PC-9 (cell line): ENCODE data around the gene TMEM255A. TPM values are rescaled to one million over a fixed set of nuclear protein-coding genes. Genes with fewer than 3 reads are reported as not detected.

ENCODE experiments used
- BruUV-seq: library from RNA; stranded (reverse); fragments of 400-500 nt; replicated peaks from 2 replicates; lab custom pipeline; 2021; lab: Mats Ljungman, UMichigan
- CTCF ChIA-PET: fragments of 300-600 bp; sonication (Branson Sonifier 250); formaldehyde crosslinking; loops from one replicate; lab custom pipeline; 2022; ENCODE audit warnings: antibody characterized with exemption; lab: Charles Lee
- POLR2A ChIA-PET: fragments of 300-600 bp; sonication (Branson Sonifier 250); formaldehyde crosslinking; loops from one replicate; lab custom pipeline; 2022; ENCODE audit warnings: antibody characterized with exemption; ENCODE audit not compliant: unreplicated experiment; lab: Charles Lee
- DNase-seq, 2 experiments: peaks; one replicate each; pipeline versions ENCODE4 v3.0.0 to v3.0.0-alpha.2; 2015 to 2022; ENCODE audit warnings: mixed read lengths in 1 of 2
- H2AFZ ChIP-seq: fragments of 200-600 bp; sonication (generic); 2 replicates; pipeline ENCODE4 v1.8.1; 2017; ENCODE audit warnings: antibody characterized with exemption
- H3F3A ChIP-seq: fragments of 200-600 bp; sonication (generic); 2 replicates; pipeline ENCODE4 v1.8.1; 2017; ENCODE audit warnings: antibody characterized with exemption, mild to moderate bottlenecking, low read depth; ENCODE audit not compliant: insufficient read depth
- H3K27ac ChIP-seq: fragments of 200-600 bp; sonication (generic); 2 replicates; pipeline ENCODE4 v1.6.1; 2016; ENCODE audit warnings: mixed run types
- H3K27me3 ChIP-seq: fragments of 200-600 bp; sonication (generic); 2 replicates; pipeline ENCODE4 v1.6.1; 2016; ENCODE audit warnings: low read depth, mixed run types; ENCODE audit not compliant: insufficient read depth
- H3K36me3 ChIP-seq: fragments of 200-600 bp; sonication (generic); 2 replicates; pipeline ENCODE4 v1.6.1; 2016; ENCODE audit warnings: low read depth, mixed run types
- H3K4me1 ChIP-seq: fragments of 200-600 bp; sonication (generic); replicated peaks from 2 replicates; pipeline ENCODE4 v1.6.1; 2016; ENCODE audit warnings: mixed run types; ENCODE audit not compliant: insufficient read depth
- H3K4me2 ChIP-seq: fragments of 200-600 bp; sonication (generic); 2 replicates; pipeline ENCODE4 v1.6.1; 2017; ENCODE audit warnings: mixed run types
- H3K4me3 ChIP-seq: fragments of 200-600 bp; sonication (generic); 2 replicates; pipeline ENCODE4 v1.6.1; 2016; ENCODE audit warnings: mixed run types
- H3K79me2 ChIP-seq: fragments of 200-600 bp; sonication (generic); 2 replicates; pipeline ENCODE4 v1.6.1; 2017; ENCODE audit warnings: low read depth, mixed run types
- H3K9me2 ChIP-seq: fragments of 200-600 bp; sonication (generic); 2 replicates; pipeline ENCODE4 v1.8.1; 2017; ENCODE audit warnings: mild to moderate bottlenecking; ENCODE audit not compliant: insufficient read depth
- H3K9me3 ChIP-seq: fragments of 200-600 bp; sonication (generic); 2 replicates; pipeline ENCODE4 v1.8.1; 2016; ENCODE audit warnings: low read depth; ENCODE audit not compliant: insufficient read depth
- H4K20me1 ChIP-seq: fragments of 200-600 bp; sonication (generic); 2 replicates; pipeline ENCODE4 v1.8.1; 2017; ENCODE audit not compliant: insufficient read depth
- EZH2 ChIP-seq: fragments of 200-600 bp; sonication (generic); IDR thresholded peaks from 2 replicates; pipeline ENCODE4 v1.8.0; 2017; ENCODE audit warnings: antibody characterized with exemption, low read depth
- intact Hi-C: fragments of 100-400 bp; cut with micrococcal nuclease; formaldehyde crosslinking; loops from one replicate; pipeline ENCODE4 v1.10.0; 2022; ENCODE audit not compliant: unreplicated experiment
- total RNA-seq: library from RNA; stranded (reverse); gene quantifications from 2 replicates; pipeline ENCODE4 v1.2.3, GENCODE V29; 2021
- TF ChIP-seq, protein P1 (sequence below): fragments of 200-600 bp; sonication (generic); conservative IDR thresholded peaks from 2 replicates; pipeline ENCODE4 v1.6.1; 2017; ENCODE audit warnings: mixed run types, antibody characterized with exemption, mild to moderate bottlenecking, moderate library complexity

TMEM255A gene
- total RNA-seq, 1 experiment from 2014 or later: 16.7 TPM

DNA sequence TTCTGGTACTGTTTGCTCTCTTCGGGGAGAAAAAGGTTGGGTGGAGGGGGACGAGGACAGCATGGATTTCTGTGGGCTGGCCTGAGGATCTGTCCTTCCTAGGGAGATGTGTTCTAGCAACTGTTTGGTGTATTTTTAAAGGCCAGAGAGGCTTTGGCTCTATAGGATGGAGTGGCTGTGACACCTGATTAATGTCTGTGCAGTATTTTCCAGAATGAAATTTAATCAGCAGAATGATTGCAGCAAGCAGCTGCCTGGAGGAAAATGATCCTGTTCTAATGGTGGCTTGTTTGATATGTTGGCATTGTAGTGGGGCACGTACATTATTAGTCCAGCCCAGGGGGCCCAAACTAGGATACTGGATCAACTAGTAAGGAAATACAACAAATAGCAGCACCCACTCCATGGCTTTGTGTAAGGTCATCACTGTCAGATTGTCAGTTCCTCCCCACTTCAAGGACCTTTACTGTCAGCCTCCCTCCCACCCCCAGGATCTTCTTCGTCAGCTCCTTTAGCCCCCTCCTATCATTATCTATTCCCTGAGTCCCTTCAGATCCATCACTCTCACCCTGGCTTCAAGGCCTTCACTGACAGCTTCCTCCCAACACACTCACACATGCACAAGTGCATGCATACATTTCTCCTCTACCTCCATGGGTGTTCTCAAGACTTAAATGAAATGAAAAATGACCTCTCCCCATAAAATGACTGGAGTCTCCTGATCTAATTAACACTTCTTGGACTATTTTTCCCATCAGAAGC, 10.4 kb upstream of the TMEM255A start:
- CTCF ChIA-PET: no interaction called here

DNA sequence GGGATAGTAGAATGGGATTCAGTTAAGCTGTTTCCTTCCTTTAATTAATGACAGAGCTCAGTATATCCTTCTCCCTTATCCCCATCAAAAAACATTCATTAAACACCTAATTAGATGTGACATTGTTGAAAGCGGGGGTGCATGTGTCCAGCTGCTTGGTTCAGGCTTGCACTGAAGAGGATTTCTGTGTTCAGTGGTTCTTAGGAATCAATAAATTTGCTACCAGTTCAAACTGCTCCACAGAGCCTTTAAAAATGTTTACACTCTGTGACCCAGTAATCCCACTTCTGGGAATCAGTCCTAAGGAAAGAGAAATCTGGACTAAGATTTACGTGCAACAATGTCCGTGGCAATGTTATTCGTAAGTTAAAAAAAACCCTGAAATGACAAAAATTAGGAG, 7.2 kb upstream of the TMEM255A start:
- Histone ChIP-seq H3K9me3 (no peaks in the 10 kb centered on the region), H3K27ac (no peak overlapping the region), H3K4me2 (no peak overlapping the region), H3K4me3 (no peak overlapping the region), H3K27me3 (no peaks in the 10 kb centered on the region), H3F3A (peaks cover 25% of the 10 kb centered on the region), H3K36me3 (no peaks in the 10 kb centered on the region), H3K79me2 (no peaks in the 10 kb centered on the region), H3K9me2 (no peaks in the 10 kb centered on the region), H3K4me1 (peaks cover 41% of the 10 kb centered on the region), H2AFZ (no peak overlapping the region), H4K20me1 (no peaks in the 10 kb centered on the region)
- TF ChIP-seq, protein P1, sequence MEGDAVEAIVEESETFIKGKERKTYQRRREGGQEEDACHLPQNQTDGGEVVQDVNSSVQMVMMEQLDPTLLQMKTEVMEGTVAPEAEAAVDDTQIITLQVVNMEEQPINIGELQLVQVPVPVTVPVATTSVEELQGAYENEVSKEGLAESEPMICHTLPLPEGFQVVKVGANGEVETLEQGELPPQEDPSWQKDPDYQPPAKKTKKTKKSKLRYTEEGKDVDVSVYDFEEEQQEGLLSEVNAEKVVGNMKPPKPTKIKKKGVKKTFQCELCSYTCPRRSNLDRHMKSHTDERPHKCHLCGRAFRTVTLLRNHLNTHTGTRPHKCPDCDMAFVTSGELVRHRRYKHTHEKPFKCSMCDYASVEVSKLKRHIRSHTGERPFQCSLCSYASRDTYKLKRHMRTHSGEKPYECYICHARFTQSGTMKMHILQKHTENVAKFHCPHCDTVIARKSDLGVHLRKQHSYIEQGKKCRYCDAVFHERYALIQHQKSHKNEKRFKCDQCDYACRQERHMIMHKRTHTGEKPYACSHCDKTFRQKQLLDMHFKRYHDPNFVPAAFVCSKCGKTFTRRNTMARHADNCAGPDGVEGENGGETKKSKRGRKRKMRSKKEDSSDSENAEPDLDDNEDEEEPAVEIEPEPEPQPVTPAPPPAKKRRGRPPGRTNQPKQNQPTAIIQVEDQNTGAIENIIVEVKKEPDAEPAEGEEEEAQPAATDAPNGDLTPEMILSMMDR: no peak
- no TSS peak for BruUV-seq
- POLR2A ChIA-PET: no interaction called here
- CTCF ChIA-PET: interaction anchor here (1.0 kb wide), 2 partner anchors 9 to 68 kb away, joined by 3 read pairs; partner anchors contain the start of gene ZBTB33
- intact Hi-C loops: loop anchor here (5.0 to 10.0 kb wide), 2 partner anchors 169 to 416 kb away; no protein-coding TSS in a partner anchor
- no peak for DNase-seq

More for the DNA sequence above, 10.4 kb upstream of the TMEM255A start:
- Histone ChIP-seq H3K79me2 (no peaks in the 10 kb centered on the region), H2AFZ (no peak overlapping the region), H4K20me1 (no peaks in the 10 kb centered on the region), H3K4me3 (no peak overlapping the region), H3K27me3 (no peaks in the 10 kb centered on the region), H3K9me3 (no peaks in the 10 kb centered on the region), H3F3A (peaks cover 13% of the 10 kb centered on the region), H3K4me2 (no peak overlapping the region), H3K9me2 (no peaks in the 10 kb centered on the region), H3K27ac (no peak overlapping the region), H3K36me3 (no peaks in the 10 kb centered on the region), H3K4me1 (peaks cover 20% of the 10 kb centered on the region)
- no TSS peak for BruUV-seq
- TF ChIP-seq, protein P1: no peak
- no peak for TF ChIP-seq EZH2
- POLR2A ChIA-PET: no interaction called here
- intact Hi-C loops: no loop called here
- no peak for DNase-seq

DNA sequence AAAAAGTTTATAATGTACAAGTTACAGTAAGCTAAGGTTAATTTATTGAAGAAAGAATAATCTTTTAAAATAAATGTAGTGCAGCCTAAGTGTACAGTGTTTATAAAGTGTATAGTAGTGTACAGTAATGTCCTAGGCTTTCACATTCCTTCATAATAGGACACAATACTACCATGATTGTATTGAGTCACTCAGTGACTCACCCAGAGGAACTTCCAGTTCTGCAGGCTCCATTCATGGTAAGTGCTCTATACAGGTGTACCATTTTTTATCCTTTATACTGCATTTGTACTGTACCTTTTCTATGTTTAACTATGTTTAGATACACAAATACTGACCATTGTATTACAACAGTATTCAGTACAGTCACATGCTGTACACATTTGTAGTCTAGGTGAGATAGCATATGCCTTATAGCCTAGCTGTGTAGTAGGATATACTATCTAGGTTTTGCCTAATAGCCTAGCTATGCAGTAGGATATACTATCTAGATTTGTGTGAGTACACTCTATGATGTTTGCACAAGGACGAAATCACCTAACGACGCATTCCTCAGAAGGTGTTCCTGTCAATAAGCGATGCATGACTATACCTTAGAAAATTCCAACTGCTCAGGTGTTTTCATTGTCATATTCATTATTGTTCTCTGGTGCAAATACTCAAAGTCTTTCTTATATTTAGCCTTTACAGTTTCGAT, 5.5 kb upstream of the TMEM255A start:
- BruUV-seq: no TSS peak
- Histone ChIP-seq H3K27me3 (no peaks in the 10 kb centered on the region), H2AFZ (no peak overlapping the region), H3K4me3 (peak overlapping the region; percentile 25; the same call in 1 of the 2 replicates), H3K9me3 (no peaks in the 10 kb centered on the region), H3K4me2 (peak overlapping the region; percentile 52), H3K4me1 (peaks cover 41% of the 10 kb centered on the region), H4K20me1 (no peaks in the 10 kb centered on the region), H3F3A (peaks cover 25% of the 10 kb centered on the region), H3K79me2 (no peaks in the 10 kb centered on the region), H3K36me3 (no peaks in the 10 kb centered on the region), H3K9me2 (no peaks in the 10 kb centered on the region), H3K27ac (peak overlapping the region; percentile 85)
- intact Hi-C loops: loop anchor here (2.0 to 10.0 kb wide), 3 partner anchors 66 to 418 kb away; partner anchors contain the start of gene ZBTB33
- ChIA-PET CTCF (no interaction called here), POLR2A (no interaction called here)
- TF ChIP-seq EZH2: no peak
- TF ChIP-seq, protein P1: no peak
- DNase-seq: peak; percentile 60 to 97
